GM12878 (cell line): ENCODE measurements around the gene FGF12. TPM values are rescaled to one million over a fixed set of nuclear protein-coding genes. Genes with fewer than 3 reads are reported as not detected.

Experiments
- ATAC-seq: fragments of 200-7000 bp; cut with Tn5 transposase; 3 replicates; pipeline ENCODE4 v1.9.1; 2020; ENCODE audit warnings: mild to moderate bottlenecking, moderate library complexity
- BruUV-seq: library from RNA; stranded (reverse); fragments of 400-500 nt; replicated peaks from 2 replicates; lab custom pipeline; 2021; lab: Mats Ljungman, UMichigan
- CTCF ChIA-PET: fragments of 300-600 bp; sonication (Branson Sonifier 250); formaldehyde crosslinking; extraction: SDS; loops from one replicate; lab custom pipeline; 2021; ENCODE audit warnings: inconsistent platforms; lab: Yijun Ruan, JAX
- POLR2A ChIA-PET: fragments of 350-600 bp; formaldehyde crosslinking; extraction: SDS; loops from one replicate; lab custom pipeline; 2021; ENCODE audit warnings: inconsistent platforms; lab: Charles Lee
- RAD21 ChIA-PET: fragments of 300-600 bp; sonication (Branson Sonifier 250); formaldehyde crosslinking; loops from one replicate; lab custom pipeline; 2023; ENCODE audit warnings: antibody characterized with exemption; ENCODE audit not compliant: unreplicated experiment; lab: Charles Lee
- SMC1A ChIA-PET: fragments of 300-600 bp; sonication (Branson Sonifier 250); formaldehyde crosslinking; loops from one replicate; lab custom pipeline; 2023; ENCODE audit not compliant: unreplicated experiment, uncharacterized antibody; lab: Charles Lee
- DNase-seq: peaks from one replicate; pipeline ENCODE4 v3.0.0-alpha.2; 2011; ENCODE audit warnings: low read depth, low spot score
- FAIRE-seq: peaks from 3 replicates; lab custom pipeline; 2011; peaks lifted over from hg19 to GRCh38; lab: Jason Lieb, UNC
- H2AFZ ChIP-seq: 2 replicates; pipeline ENCODE4 v1.6.0; 2011; ENCODE audit warnings: low read depth, low read length, control low read depth; ENCODE audit not compliant: control insufficient read depth
- H3K27ac ChIP-seq: 2 replicates; pipeline ENCODE4 v1.5.1; 2011; ENCODE audit warnings: control low read depth; ENCODE audit not compliant: control insufficient read depth, insufficient read depth
- H3K27me3 ChIP-seq, 2 experiments: replicated peaks in 1 of 2; 2 replicates each; pipeline versions ENCODE4 v1.6.0 to v1.6.1; 2011; ENCODE audit warnings: low read length in 1 of 2; ENCODE audit not compliant: control insufficient read depth in 2 of 2, insufficient read depth in 2 of 2
- H3K36me3 ChIP-seq, 2 experiments: 2 replicates each; pipeline ENCODE4 v1.5.1; 2011; ENCODE audit warnings: low read length in 1 of 2; ENCODE audit not compliant: control insufficient read depth in 2 of 2, insufficient read depth in 2 of 2
- H3K4me1 ChIP-seq: 2 replicates; pipeline ENCODE4 v1.6.1; 2011; ENCODE audit warnings: mild to moderate bottlenecking, low read length, moderate library complexity, mixed read lengths; ENCODE audit not compliant: control insufficient read depth, insufficient read depth
- H3K4me2 ChIP-seq: 2 replicates; pipeline ENCODE4 v1.6.0; 2011; ENCODE audit warnings: control low read depth; ENCODE audit not compliant: control insufficient read depth, insufficient read depth
- H3K4me3 ChIP-seq: fragments of 200-600 bp; sonication (generic); 2 replicates; pipeline ENCODE4 v1.5.1; 2016
- H3K79me2 ChIP-seq: 2 replicates; pipeline ENCODE4 v1.6.0; 2011; ENCODE audit warnings: low read length; ENCODE audit not compliant: control insufficient read depth, insufficient read depth
- H3K9ac ChIP-seq: 2 replicates; pipeline ENCODE4 v1.8.0; 2011; ENCODE audit warnings: low read length, control low read depth, mixed read lengths; ENCODE audit not compliant: control insufficient read depth, insufficient read depth
- H3K9me3 ChIP-seq: replicated peaks from 3 replicates; pipeline ENCODE4 v1.5.1; 2011; ENCODE audit warnings: mild to moderate bottlenecking, low read length; ENCODE audit not compliant: control insufficient read depth, insufficient read depth
- H4K20me1 ChIP-seq: 2 replicates; pipeline ENCODE4 v1.6.0; 2011; ENCODE audit not compliant: control insufficient read depth, insufficient read depth
- CREB1 ChIP-seq: IDR thresholded peaks from 2 replicates; pipeline ENCODE4 v1.6.1; 2012; ENCODE audit warnings: low read depth, mild to moderate bottlenecking, inconsistent platforms
- E4F1 ChIP-seq: fragments of 450-650 bp; IDR thresholded peaks from 2 replicates; pipeline ENCODE4 v1.6.1; 2018; ENCODE audit warnings: borderline replicate concordance, mild to moderate bottlenecking; ENCODE audit not compliant: partially characterized antibody
- FOXK2 ChIP-seq: fragments of 450-650 bp; IDR thresholded peaks from 2 replicates; pipeline ENCODE4 v1.6.1; 2017; ENCODE audit warnings: mild to moderate bottlenecking, moderate library complexity
- IRF5 ChIP-seq: fragments of 450-650 bp; IDR thresholded peaks from 2 replicates; pipeline ENCODE4 v1.6.1; 2017; ENCODE audit warnings: borderline replicate concordance
- KAT2A ChIP-seq: conservative IDR thresholded peaks from 2 replicates; pipeline ENCODE4 v1.6.1; 2011; ENCODE audit warnings: low read depth, low read length; ENCODE audit not compliant: control insufficient read depth
- NR2F1 ChIP-seq: fragments of 450-650 bp; conservative IDR thresholded peaks from 2 replicates; pipeline ENCODE4 v1.6.1; 2017; ENCODE audit warnings: mild to moderate bottlenecking
- PKNOX1 ChIP-seq: fragments of 450-650 bp; IDR thresholded peaks from 2 replicates; pipeline ENCODE4 v1.6.1; 2016; ENCODE audit warnings: mild to moderate bottlenecking
- POLR2AphosphoS2 ChIP-seq: IDR thresholded peaks from 2 replicates; pipeline ENCODE4 v1.6.1; 2011; ENCODE audit warnings: low read depth, mild to moderate bottlenecking, low read length, improper control_type of control experiment, moderate library complexity
- POU2F2 ChIP-seq: IDR thresholded peaks from 3 replicates; pipeline ENCODE4 v1.6.1; 2011; ENCODE audit warnings: low read depth, mild to moderate bottlenecking, low read length, borderline replicate concordance
- RB1 ChIP-seq: fragments of 450-650 bp; formaldehyde crosslinking; IDR thresholded peaks from 2 replicates; pipeline ENCODE4 v1.6.1; 2017; ENCODE audit warnings: mild to moderate bottlenecking, borderline replicate concordance
- RFX5 ChIP-seq: IDR thresholded peaks from 2 replicates; pipeline ENCODE4 v1.6.1; 2011; ENCODE audit warnings: low read depth, low read length, improper control_type of control experiment
- SIX5 ChIP-seq: IDR thresholded peaks from 2 replicates; pipeline ENCODE4 v1.6.1; 2011; ENCODE audit warnings: mild to moderate bottlenecking, low read depth, low read length, moderate library complexity; ENCODE audit not compliant: severe bottlenecking
- SMAD1 ChIP-seq: fragments of 450-650 bp; IDR thresholded peaks from 2 replicates; pipeline ENCODE4 v1.6.1; 2018; ENCODE audit warnings: mild to moderate bottlenecking, low read depth; ENCODE audit not compliant: partially characterized antibody
- SMAD5 ChIP-seq: IDR thresholded peaks from 2 replicates; pipeline ENCODE4 v1.6.1; 2016; ENCODE audit warnings: antibody characterized with exemption, low read depth
- SMARCA5 ChIP-seq: fragments of 450-650 bp; IDR thresholded peaks from 2 replicates; pipeline ENCODE4 v1.6.1; 2017; ENCODE audit warnings: mild to moderate bottlenecking
- TCF7 ChIP-seq: IDR thresholded peaks from 2 replicates; pipeline ENCODE4 v1.6.1; 2014; ENCODE audit warnings: antibody characterized with exemption, borderline replicate concordance
- USF1 ChIP-seq: IDR thresholded peaks from 2 replicates; pipeline ENCODE4 v1.6.1; 2011; ENCODE audit warnings: borderline replicate concordance, low read depth, mild to moderate bottlenecking, moderate library complexity, mixed read lengths, low read length; ENCODE audit not compliant: insufficient read depth; ENCODE audit errors: extremely low read length
- ZNF274 ChIP-seq: IDR thresholded peaks from one replicate; pipeline ENCODE4 v1.8.0; 2011; ENCODE audit not compliant: insufficient read length, insufficient read depth
- WGBS: methylation state at CpG from one replicate; pipeline ENCODE4 v1.1.6; 2016; ENCODE audit warnings: low lambda C conversion rate; ENCODE audit not compliant: insufficient replicate concordance, insufficient coverage; ENCODE audit errors: missing lambda C conversion rate; 5-methylcytosine and 5-hydroxymethylcytosine counted together
- in situ Hi-C: fragments of 300-500 bp; cut with MboI; formaldehyde crosslinking; loops from 9 replicates; pipeline ENCODE4 v1.14.3; 2018; ENCODE audit warnings: mixed read lengths
- intact Hi-C: fragments of 100-400 bp; cut with micrococcal nuclease; formaldehyde crosslinking; loops from one replicate; pipeline ENCODE4 v1.14.2; 2022; ENCODE audit not compliant: unreplicated experiment
- polyA plus RNA-seq, 11 experiments: library from polyadenylated mRNA; depleted of rRNA in 4 of 11; unstranded in 6 of 11; stranded (reverse) in 5 of 11; fragments of >200 nt; fragmentation: Nextera tagmentation in 4 of 11; fragmentation: Illumina TruSeq in 1 of 11; extraction: Ambion mirVana in 4 of 11; extraction: Trizol in 1 of 11; gene quantifications; 1 replicate in 1 of 11; 2 replicates in 10 of 11; pipeline versions ENCODE4 v1.2.1 to v1.2.3, GENCODE V29; 2011 to 2016; ENCODE audit warnings: inconsistent platforms in 2 of 11, missing spikeins in 2 of 11, low read depth in 1 of 11
- total RNA-seq, 4 experiments: library from RNA; depleted of rRNA in 3 of 4; stranded (reverse); fragments of >200 nt in 3 of 4; fragmentation: Illumina TruSeq in 1 of 4; extraction: Trizol in 1 of 4; gene quantifications; 2 replicates each; pipeline versions ENCODE4 v1.2.1 to v1.2.3, GENCODE V29; 2013 to 2021

FGF12 gene
- total and polyA plus RNA-seq, 10 of the 15 experiments (the other 5 are each of a cell fraction or from before 2014, with no cell fraction given): 0.03 to 0.43 (median 0.13) TPM; not detected in 7

GRCh38 chr3:192331749-192332385 lies 395.5 kb downstream of the FGF12 start (continued):
- TF ChIP-seq USF1 (no peak), POLR2AphosphoS2 (no peak), NR2F1 (no peak), IRF5 (no peak)

- intact Hi-C loops (no loop called here), in situ Hi-C loops (no loop called here)
- H3K9me3 ChIP-seq: no peaks in the 10 kb centered on the region
- H3K4me1 ChIP-seq: no peaks in the 10 kb centered on the region
- no peak overlapping the region for H3K4me2 ChIP-seq
- H3K9ac ChIP-seq: no peak overlapping the region
- no peaks in the 10 kb centered on the region for H3K36me3 ChIP-seq
- ChIA-PET RAD21 (no interaction called here), POLR2A (no interaction called here), SMC1A (interaction anchor here (2.0 kb wide), 1 partner anchor 13 kb away, joined by 7 read pairs; no protein-coding TSS in a partner anchor), CTCF (no interaction called here)
- 55% methylated on average over 2 of the region's 2 CpGs for WGBS
- no peaks in the 10 kb centered on the region for H3K27me3 ChIP-seq
- no peaks in the 10 kb centered on the region for H4K20me1 ChIP-seq
- no peak overlapping the region for H3K4me3 ChIP-seq
- no peak for DNase-seq
- no peak for FAIRE-seq
- no peaks in the 10 kb centered on the region for H3K79me2 ChIP-seq
- no peak for ATAC-seq
- H2AFZ ChIP-seq: no peak overlapping the region
- no TSS peak for BruUV-seq
- H3K27ac ChIP-seq: no peak overlapping the region
- TF ChIP-seq ZNF274 (no peak), PKNOX1 (no peak), TCF7 (no peak), RB1 (no peak), SIX5 (no peak), CREB1 (no peak), FOXK2 (no peak), SMARCA5 (no peak), KAT2A (no peak), POU2F2 (no peak), RFX5 (no peak), E4F1 (no peak), SMAD5 (no peak), SMAD1 (no peak)
Observed at GRCh38 chr3:192326656-192327055, 400.7 kb downstream of the FGF12 start.
